GM21526 (cell line): ENCODE measurements around the gene STARD13.

Source experiments
- ATAC-seq: cut with Tn5 transposase; IDR thresholded peaks from one replicate; pipeline ENCODE4 v1.9.1; 2021; ENCODE audit warnings: moderate library complexity; ENCODE audit not compliant: unreplicated experiment, low FRiP score

The STARD13 gene

GRCh38 chr13:33129094-33129832 is 156.3 kb downstream of the STARD13 start:
- no peak for ATAC-seq

- no peak for ATAC-seq
Measured at GRCh38 chr13:33128134-33128533, 157.4 kb downstream of the STARD13 start.

GRCh38 chr13:33127009-33127551 is 158.5 kb downstream of the STARD13 start:
- no peak for ATAC-seq

- no peak for ATAC-seq
Measured at GRCh38 chr13:33125821-33126570, 159.6 kb downstream of the STARD13 start.

GRCh38 chr13:33123066-33123859 is 162.3 kb downstream of the STARD13 start:
- ATAC-seq = no peak

- no peak for ATAC-seq
Measured at GRCh38 chr13:33119856-33120543, 165.6 kb downstream of the STARD13 start.

- no peak for ATAC-seq
Measured at GRCh38 chr13:33119022-33119781, 166.4 kb downstream of the STARD13 start.

- no peak for ATAC-seq
Measured at GRCh38 chr13:33116321-33117010, 169.1 kb downstream of the STARD13 start.

- ATAC-seq = no peak
Measured at GRCh38 chr13:33115274-33115673, 170.3 kb downstream of the STARD13 start.

GRCh38 chr13:33114146-33114545 is 171.4 kb downstream of the STARD13 start:
- ATAC-seq = no peak

GRCh38 chr13:33112766-33113165 is 172.8 kb downstream of the STARD13 start:
- ATAC-seq = no peak

- ATAC-seq = no peak
Measured at GRCh38 chr13:33111414-33112110, 174.0 kb downstream of the STARD13 start.

- no peak for ATAC-seq
Measured at GRCh38 chr13:33110713-33111413, 174.7 kb downstream of the STARD13 start.

- ATAC-seq = no peak
Measured at GRCh38 chr13:33110386-33110712, 175.2 kb downstream of the STARD13 start.

GRCh38 chr13:33109801-33110200 is 175.8 kb downstream of the STARD13 start:
- peak; percentile 46 for ATAC-seq

- ATAC-seq = peak; percentile 17
Measured at GRCh38 chr13:33109271-33109697, 176.3 kb downstream of the STARD13 start.

GRCh38 chr13:33108620-33109019 is 176.9 kb downstream of the STARD13 start:
- no peak for ATAC-seq

GRCh38 chr13:33107361-33107760 is 178.2 kb downstream of the STARD13 start:
- no peak for ATAC-seq
